ENCODE data around the gene PRICKLE4. TPM values are rescaled to one million over a fixed set of nuclear protein-coding genes. Genes with fewer than 3 reads are reported as not detected.

PRICKLE4 gene
- total RNA-seq, 1 experiment from 2014 or later, result 1.6 TPM

DNA sequence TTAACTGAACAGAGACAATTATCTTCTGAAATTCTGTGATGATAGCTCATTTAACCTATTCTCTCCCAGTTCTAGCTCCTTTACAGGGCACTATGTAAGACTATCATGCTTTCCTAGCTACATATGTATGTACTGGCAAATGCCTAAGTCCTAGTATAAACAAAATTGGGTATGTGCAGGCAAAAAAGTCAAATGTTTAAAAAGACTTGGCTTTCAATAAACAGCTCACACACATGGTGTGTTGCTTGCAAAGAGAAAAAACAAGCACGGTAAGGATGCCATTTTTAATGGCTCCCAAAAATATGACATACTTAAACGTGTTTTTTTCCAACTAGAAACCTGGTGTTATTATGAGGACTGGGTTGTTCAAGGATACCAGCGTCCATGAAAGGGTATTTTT is 51.7 kb downstream of the PRICKLE4 start:
- no TSS peak for BruUV-seq (replicated peaks)
- in situ Hi-C loops (cut with HindIII; ENCODE audit: low pct_unique_long_range_greater_than_20kb, low sequenced_read_pairs) (no loop called here), intact Hi-C loops (cut with micrococcal nuclease; ENCODE audit: unreplicated experiment) (no loop called here)
- no peak overlapping the region for H3K27ac ChIP-seq (ENCODE audit: low read length)
- H3K36me3 ChIP-seq (ENCODE audit: control insufficient read depth, insufficient read depth, low read length), result no peaks in the 10 kb centered on the region
- ChIA-PET CTCF (no interaction called here), POLR2A (no interaction called here)
- DNase-seq (ENCODE audit: low read depth, low spot score), result no peak
- no peak for ATAC-seq
- TF ChIP-seq TCF7L2 (IDR thresholded peaks at IDR 0.05; ENCODE audit: low read depth, low read length), result no peak
- TF ChIP-seq, protein P1, sequence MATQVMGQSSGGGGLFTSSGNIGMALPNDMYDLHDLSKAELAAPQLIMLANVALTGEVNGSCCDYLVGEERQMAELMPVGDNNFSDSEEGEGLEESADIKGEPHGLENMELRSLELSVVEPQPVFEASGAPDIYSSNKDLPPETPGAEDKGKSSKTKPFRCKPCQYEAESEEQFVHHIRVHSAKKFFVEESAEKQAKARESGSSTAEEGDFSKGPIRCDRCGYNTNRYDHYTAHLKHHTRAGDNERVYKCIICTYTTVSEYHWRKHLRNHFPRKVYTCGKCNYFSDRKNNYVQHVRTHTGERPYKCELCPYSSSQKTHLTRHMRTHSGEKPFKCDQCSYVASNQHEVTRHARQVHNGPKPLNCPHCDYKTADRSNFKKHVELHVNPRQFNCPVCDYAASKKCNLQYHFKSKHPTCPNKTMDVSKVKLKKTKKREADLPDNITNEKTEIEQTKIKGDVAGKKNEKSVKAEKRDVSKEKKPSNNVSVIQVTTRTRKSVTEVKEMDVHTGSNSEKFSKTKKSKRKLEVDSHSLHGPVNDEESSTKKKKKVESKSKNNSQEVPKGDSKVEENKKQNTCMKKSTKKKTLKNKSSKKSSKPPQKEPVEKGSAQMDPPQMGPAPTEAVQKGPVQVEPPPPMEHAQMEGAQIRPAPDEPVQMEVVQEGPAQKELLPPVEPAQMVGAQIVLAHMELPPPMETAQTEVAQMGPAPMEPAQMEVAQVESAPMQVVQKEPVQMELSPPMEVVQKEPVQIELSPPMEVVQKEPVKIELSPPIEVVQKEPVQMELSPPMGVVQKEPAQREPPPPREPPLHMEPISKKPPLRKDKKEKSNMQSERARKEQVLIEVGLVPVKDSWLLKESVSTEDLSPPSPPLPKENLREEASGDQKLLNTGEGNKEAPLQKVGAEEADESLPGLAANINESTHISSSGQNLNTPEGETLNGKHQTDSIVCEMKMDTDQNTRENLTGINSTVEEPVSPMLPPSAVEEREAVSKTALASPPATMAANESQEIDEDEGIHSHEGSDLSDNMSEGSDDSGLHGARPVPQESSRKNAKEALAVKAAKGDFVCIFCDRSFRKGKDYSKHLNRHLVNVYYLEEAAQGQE (IDR thresholded peaks at IDR 0.05; ENCODE audit: insufficient read depth in 1 of 2, low read depth in 2 of 2, low read length in 1 of 2), result no peak
- TF ChIP-seq, protein P2, sequence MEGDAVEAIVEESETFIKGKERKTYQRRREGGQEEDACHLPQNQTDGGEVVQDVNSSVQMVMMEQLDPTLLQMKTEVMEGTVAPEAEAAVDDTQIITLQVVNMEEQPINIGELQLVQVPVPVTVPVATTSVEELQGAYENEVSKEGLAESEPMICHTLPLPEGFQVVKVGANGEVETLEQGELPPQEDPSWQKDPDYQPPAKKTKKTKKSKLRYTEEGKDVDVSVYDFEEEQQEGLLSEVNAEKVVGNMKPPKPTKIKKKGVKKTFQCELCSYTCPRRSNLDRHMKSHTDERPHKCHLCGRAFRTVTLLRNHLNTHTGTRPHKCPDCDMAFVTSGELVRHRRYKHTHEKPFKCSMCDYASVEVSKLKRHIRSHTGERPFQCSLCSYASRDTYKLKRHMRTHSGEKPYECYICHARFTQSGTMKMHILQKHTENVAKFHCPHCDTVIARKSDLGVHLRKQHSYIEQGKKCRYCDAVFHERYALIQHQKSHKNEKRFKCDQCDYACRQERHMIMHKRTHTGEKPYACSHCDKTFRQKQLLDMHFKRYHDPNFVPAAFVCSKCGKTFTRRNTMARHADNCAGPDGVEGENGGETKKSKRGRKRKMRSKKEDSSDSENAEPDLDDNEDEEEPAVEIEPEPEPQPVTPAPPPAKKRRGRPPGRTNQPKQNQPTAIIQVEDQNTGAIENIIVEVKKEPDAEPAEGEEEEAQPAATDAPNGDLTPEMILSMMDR (IDR thresholded peaks at IDR 0.05), result no peak
- TF ChIP-seq SIN3A (IDR thresholded peaks at IDR 0.05; ENCODE audit: borderline replicate concordance, insufficient read depth, low read depth, low read length), result no peak
- no peak for TF ChIP-seq POLR2AphosphoS5 (IDR thresholded peaks at IDR 0.05; ENCODE audit: low read depth, low read length)
- H3K4me3 ChIP-seq (ENCODE audit: low read depth in 2 of 2, low read length in 2 of 2), result no peak overlapping the region
- no peaks in the 10 kb centered on the region for H3K9me3 ChIP-seq (ENCODE audit: control insufficient read depth, insufficient read depth, low read depth, low read length)
- no peaks in the 10 kb centered on the region for H3K4me1 ChIP-seq (ENCODE audit: control insufficient read depth, insufficient read depth, low read length)
- H3K27me3 ChIP-seq (ENCODE audit: control insufficient read depth, insufficient read depth, low read length), result no peaks in the 10 kb centered on the region

DNA sequence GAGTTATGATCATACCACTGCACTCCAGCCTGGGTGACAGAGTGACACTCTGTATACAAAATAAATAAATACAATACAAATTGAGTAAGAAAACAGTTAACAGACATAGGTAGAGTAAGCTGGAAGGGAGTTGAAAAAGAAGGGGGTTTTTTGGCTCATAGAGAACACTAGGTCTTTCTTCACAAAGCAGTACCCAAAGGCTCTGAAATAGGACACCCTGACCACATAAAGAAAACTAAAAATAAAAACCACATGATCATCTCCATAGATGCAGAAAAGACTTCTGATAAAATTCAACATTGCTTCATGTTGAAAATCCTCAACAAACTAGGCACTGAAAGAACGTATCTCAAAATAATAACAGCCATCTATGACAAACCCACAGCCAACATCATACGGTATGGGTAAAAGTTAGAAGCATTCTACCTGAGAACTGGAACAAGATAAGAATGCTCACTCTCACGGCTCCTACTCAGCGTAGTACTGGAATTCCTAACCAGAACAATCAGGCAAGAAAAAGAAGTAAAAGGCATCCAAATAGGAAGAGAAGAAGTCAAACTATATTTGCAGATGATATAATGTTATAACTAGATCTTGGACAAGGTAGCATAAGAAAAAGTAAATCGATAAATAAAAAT is 55.6 kb downstream of the PRICKLE4 start:
- H3K36me3 ChIP-seq (ENCODE audit: control insufficient read depth, insufficient read depth, low read length), result no peaks in the 10 kb centered on the region
- DNase-seq (ENCODE audit: low read depth, low spot score) (no peak), ATAC-seq (no peak)
- in situ Hi-C loops (cut with HindIII; ENCODE audit: low pct_unique_long_range_greater_than_20kb, low sequenced_read_pairs) (no loop called here), intact Hi-C loops (cut with micrococcal nuclease; ENCODE audit: unreplicated experiment) (no loop called here)
- BruUV-seq (replicated peaks), result no TSS peak
- CTCF ChIA-PET, result interaction anchor here (0.6 kb wide), 1 partner anchor 47 kb away, joined by 10 read pairs; no protein-coding TSS in a partner anchor
- no peak for TF ChIP-seq TCF7L2 (IDR thresholded peaks at IDR 0.05; ENCODE audit: low read depth, low read length)
- no peak for TF ChIP-seq SIN3A (IDR thresholded peaks at IDR 0.05; ENCODE audit: borderline replicate concordance, insufficient read depth, low read depth, low read length)
- TF ChIP-seq, protein P1 (IDR thresholded peaks at IDR 0.05; ENCODE audit: insufficient read depth in 1 of 2, low read depth in 2 of 2, low read length in 1 of 2), result no peak
- no peak for TF ChIP-seq POLR2AphosphoS5 (IDR thresholded peaks at IDR 0.05; ENCODE audit: low read depth, low read length)
- TF ChIP-seq, protein P2 (IDR thresholded peaks at IDR 0.05), result no peak
- no peak overlapping the region for H3K4me3 ChIP-seq (ENCODE audit: low read depth in 2 of 2, low read length in 2 of 2)
- H3K9me3 ChIP-seq (ENCODE audit: control insufficient read depth, insufficient read depth, low read depth, low read length), result no peaks in the 10 kb centered on the region
- POLR2A ChIA-PET, result no interaction called here
- H3K27me3 ChIP-seq (ENCODE audit: control insufficient read depth, insufficient read depth, low read length), result no peaks in the 10 kb centered on the region
- no peaks in the 10 kb centered on the region for H3K4me1 ChIP-seq (ENCODE audit: control insufficient read depth, insufficient read depth, low read length)
- no peak overlapping the region for H3K27ac ChIP-seq (ENCODE audit: low read length)

All from Panc1 (cell line).